GM19023 (cell line): ENCODE measurements around the gene METTL22.
A peak's percentile ranks its signal among the peaks of the same experiment; 100 is the strongest.
"Not testable (repeated sequence)": the region's sequence is repeated elsewhere in the genome, so short reads cannot be mapped to it uniquely, and the experiment has no call there.

Experiments
- ATAC-seq: cut with Tn5 transposase; IDR thresholded peaks from one replicate; pipeline ENCODE4 v1.9.1; 2021; ENCODE audit warnings: mild to moderate bottlenecking, moderate library complexity; ENCODE audit not compliant: unreplicated experiment

The METTL22 gene

DNA sequence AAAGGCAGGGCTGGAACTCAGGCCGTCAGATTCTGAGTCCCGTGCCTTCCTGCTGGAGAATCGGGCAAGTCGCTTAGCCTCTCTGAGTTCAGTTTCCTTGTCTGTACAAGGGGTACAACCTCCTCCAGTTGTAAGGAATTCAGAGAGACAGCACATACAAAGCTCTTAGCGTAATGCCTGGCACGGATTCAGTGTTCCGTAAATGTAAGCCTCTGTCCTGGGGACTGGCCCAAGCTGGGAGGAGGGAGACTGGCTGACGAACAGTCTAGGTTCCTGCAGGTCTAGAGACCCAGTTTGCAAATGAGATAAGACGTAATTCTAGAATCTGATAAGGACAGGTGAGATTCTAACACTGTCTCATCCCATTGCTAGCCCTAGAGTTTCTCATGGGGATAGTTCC is 9.9 kb downstream of the METTL22 start:
- ATAC-seq: no peak

DNA sequence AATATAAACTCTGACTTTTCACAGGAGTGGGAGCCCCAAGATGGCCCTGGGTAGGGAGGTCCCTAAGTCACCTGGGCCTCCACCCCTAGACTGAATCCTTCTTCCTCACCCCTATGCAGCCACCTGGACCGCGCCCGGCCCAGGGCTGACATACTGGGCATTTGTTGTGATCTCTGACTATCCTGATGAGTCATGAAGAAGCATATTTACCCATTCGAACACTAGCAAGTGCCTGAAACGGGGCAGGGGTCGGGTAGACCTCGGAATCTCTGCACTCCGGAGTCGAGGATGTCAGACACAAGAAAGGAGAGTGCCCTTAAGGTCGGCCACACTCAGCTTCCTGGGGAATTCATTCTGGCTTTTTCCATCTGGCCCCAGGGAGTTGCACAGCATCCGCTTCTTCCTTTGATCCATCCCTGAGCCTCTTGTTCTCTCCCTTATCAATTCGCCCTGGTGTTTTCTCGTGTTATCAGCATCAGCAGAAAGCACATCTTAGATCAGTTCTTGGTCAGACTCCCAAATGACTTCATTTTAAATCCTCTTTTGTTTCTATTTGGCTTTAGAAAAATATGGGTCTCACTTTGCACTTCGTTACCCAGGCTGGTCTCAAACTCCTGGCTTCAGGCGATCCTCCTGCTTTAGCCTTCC is 10.4 kb downstream of the METTL22 start:
- ATAC-seq: no peak

DNA sequence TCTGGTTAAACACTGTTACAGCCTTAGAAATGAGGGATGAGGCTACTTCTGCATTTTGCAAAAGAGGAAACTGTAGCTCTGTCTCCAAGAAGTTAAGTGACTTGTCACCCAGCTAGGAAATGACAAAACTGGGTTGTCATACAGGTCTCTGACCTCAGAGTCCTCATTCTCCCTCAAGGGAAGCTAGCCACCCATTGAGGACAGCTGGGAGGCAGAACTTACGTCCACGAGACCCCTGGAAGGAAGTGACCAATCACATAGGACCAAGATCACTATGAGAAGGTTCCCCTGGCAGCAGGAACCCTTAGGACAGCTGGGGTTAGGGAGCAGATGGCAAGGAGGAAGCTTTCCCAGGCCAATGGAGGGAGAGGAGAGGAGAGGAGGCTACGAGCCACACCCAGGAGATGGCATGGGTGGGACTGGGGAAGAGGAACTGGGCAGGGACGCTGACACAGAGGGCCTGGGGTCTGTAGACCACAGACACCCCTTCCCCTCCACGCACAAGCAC is 11.2 kb downstream of the METTL22 start:
- ATAC-seq: no peak

DNA sequence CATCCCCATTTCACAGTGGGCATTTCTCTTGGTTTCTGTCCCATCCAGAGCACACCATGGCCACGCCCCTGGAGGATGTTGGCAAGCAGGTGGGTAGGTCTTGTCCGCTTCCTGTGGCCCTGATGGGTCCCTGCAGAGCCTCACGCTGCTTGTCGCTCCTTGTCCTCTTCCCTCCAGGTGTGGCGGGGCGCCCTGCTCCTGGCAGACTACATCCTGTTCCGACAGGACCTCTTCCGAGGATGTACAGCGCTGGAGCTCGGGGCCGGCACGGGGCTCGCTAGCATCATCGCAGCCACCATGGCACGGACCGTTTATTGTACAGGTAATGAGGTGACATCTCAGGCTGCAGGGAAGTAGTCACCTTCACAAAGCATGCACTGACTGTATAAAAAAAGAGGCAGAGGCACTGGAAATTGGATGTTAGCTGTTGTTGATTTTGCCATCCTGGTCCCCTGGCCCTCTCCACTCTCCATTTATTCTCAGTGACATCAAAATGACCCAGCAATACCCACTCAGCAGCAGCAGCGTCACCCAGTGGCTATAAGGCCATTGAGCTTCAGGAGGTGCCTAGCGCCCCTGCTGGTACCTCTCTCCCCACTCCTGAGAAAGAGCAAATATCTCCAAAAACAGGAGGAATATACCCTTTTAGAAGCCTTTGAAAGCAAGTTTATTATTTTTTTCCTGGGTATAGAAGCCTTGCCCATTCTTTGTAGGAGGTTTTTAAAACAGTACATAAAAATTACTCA is 13.7 kb downstream of the METTL22 start:
- ATAC-seq: no peak

DNA sequence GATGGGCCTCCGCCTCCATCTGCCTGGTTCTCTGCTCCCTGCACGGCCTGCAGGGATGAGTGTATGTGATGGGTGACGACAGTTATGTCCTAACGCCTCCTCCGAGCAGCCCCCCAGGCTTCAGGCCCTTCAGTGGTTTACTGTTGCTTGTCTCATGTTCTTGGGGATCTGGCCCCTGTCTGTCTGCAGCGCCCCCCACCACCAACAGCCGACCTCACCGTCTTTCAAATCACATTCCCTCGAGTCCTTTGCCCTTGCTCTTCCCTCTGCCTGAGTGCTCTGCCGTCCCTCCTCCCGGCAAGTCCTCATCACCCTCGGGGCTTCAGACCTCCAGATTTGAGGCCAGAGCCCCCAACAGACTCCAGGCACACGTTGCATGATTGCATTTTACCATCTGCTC is 18.2 kb downstream of the METTL22 start:
- no peak for ATAC-seq

DNA sequence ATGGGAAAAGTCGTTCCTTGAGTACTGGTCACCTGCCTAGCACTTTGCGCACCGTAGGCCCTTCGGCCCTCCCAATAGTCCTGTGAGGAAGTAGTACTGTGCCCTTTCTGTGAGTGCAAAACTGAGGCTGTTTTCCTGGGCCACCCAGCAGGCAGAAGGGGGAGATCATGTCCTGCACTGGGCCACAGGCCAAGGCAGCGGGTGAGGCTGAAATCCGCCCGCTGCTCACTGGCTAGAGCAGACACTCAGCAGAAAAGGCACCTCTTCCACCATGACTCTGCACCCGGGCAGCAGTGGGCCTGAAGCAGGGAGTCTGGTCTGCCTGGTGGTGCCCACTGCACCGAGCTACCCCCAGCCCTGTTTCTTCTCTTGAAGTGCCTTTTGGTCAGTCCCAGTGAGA is 20.2 kb downstream of the METTL22 start:
- no peak for ATAC-seq

DNA sequence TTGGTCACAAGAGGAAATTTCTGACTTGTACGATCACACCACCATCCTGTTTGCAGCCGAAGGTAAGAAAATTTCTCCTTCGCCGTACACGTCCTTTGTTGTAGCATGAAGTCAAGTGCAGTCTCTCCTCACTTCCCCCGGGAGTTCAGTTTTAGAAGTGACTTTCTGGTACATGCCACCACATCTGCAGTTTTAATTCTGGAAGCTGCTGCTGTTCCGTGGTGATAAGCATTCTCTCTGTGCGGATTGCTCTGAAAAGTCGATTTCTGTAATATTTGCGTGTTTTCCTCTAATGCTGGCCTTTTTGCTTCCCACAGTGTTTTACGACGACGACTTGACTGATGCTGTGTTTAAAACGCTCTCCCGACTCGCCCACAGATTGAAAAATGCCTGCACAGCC is 20.6 kb downstream of the METTL22 start:
- no peak for ATAC-seq

DNA sequence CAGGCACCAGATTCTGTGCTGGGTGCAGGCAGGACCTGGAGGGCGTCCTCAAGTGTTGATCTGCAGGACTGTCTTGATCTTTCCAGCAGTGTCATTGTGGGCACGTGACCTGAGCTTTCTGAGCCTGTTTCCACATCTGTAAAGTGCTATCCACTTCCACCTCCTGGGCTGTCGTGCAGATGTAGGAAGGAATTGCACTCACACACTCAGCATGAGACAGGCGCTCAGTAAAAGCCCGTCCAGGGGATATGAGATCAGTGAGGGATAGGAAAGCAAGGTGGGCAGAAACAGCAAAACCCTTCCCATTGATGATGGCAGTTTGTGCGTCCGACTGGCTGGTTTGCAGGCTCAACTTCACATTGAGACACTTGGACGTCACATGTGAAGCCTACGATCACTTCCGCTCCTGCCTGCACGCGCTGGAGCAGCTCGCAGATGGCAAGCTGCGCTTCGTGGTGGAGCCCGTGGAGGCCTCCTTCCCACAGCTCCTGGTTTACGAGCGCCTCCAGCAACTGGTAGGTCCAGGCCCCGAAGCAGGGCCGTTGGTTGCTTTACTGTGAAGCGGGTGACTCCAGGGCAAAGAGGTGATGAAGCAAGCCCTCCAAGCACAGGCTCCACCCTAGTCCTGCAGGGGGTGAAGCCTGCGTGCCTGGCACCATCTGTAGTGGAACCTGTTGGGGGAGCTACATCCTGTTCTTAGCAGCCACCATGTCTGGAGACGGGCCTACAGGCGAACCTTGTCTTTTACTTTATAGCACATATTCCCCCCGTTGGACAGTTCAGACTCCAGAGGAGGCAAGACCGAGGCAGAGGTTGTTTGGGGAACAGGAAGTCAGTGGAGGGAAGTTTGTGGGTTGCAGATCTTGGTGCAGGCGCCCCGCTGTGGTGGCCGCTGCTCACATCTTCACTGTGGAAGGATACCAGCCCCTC is 23.0 kb downstream of the METTL22 start:
- ATAC-seq: no peak

DNA sequence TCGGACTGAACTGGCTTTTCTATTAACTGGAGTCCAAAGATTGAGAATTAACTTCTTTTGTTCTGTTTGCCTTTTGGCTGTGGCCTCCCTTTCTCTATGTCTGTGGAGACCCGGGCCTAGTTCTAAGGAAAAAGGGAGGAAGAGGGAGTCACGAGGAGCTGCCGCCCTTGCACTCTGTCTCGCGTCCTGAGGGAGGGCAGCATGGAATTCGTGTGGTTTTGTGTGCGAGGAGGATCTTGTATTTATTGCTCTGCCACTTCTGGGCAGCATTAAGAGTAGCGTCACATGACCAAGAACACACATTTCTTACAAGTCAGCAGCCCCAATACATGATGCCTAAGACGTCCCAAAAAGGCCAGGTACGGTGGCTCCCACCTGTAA is 23.6 kb downstream of the METTL22 start:
- ATAC-seq: no peak

DNA sequence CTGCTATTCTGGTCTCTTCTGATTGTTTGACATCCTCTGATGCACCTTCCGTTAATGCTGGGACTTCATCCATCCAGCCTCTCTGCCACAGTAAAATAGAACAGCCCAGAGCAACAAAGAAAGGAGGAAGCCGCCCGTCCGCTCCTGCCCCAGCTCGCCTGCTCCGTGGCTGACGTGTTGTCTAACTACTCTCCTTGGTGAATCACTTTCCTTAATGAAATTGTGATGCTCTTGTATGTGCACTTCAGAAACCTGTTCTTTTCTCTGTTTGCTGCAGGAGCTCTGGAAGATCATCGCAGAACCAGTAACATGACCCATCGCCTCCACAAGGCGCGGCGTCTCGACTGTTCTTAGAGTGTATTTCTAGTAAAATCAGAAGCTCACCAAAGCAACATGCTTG is 24.3 kb downstream of the METTL22 start:
- no peak for ATAC-seq

DNA sequence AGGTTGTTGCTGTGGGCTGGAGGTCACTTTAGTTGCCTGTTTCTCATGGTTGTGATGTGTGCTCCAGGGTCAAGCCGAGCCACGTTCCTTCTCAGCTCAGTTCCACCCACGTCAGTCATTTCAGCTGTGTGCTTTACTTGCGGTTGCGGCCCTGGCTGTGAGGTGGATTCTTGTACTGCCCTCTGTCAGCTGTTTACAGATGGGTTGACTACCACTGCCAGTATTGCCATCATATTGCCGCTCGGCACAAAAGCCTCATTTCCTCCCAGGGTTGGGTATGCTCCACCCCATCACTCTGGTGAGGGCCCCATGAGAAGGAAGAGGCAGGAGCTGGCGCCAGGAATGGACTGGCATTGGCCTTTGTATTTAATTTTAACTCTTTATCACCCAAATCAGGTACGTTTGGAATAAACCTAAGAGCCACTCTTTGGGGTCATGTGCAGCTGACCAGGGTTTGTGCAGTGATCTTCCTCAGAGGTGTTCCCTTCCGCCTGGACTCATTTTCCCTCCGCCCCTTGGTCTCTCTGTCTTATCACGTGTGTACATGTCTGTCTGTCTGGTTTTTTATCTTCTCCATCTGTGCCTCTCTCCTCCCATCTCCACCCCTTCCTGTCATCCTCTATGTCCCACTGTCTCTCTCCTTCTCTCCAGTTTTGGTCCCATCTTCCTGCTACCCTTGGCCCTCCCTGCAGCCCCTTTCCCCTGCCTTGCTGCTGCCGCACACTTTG is 25.0 kb downstream of the METTL22 start:
- ATAC-seq: no peak

DNA sequence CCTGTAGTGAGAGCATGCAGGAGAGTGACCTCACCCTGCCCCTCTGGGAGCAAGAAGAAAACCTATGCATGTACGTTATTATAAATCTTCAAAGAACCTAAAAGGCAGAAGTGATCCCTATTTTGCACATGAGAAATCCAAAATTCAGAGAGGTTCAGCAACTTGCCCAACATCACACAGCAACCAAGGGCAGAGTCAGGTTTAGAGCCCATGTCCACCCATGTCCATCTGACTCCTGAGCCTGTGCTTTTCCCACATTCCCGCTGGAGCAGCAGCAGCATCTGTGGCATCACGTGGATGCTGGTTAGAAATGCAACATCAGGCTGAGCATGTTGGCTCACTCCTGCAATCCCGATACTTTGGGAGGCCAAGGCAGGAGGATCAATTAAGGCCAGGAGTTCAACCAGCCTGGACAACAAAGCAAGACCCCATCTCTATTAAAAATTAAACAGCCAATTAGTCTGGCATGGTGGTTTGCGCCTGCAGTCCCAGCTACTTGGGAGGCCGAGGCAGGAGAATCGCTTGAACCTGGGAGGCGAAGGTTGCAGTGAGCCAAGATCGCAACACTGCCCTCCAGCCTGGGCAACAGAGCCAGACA is 26.3 kb downstream of the METTL22 start:
- ATAC-seq: no peak

DNA sequence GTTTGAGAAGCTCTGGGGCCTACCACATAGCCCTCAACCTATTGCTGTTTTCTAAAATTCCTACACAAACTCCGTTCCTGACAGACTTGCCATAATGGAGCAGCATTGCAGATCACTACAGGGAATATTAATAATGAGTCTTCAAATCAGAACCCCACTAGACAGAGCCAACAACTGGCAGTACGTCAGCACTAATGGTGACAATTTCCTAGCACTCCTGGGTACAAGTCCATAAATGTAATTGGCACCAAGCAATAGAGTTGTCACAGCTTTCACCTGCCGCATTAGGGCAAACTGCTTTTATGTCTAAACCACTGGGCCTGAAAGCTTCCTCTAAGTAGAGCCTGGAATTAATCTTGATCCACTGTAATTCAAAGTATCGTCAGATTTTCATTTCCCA is 27.4 kb downstream of the METTL22 start:
- ATAC-seq: no peak

DNA sequence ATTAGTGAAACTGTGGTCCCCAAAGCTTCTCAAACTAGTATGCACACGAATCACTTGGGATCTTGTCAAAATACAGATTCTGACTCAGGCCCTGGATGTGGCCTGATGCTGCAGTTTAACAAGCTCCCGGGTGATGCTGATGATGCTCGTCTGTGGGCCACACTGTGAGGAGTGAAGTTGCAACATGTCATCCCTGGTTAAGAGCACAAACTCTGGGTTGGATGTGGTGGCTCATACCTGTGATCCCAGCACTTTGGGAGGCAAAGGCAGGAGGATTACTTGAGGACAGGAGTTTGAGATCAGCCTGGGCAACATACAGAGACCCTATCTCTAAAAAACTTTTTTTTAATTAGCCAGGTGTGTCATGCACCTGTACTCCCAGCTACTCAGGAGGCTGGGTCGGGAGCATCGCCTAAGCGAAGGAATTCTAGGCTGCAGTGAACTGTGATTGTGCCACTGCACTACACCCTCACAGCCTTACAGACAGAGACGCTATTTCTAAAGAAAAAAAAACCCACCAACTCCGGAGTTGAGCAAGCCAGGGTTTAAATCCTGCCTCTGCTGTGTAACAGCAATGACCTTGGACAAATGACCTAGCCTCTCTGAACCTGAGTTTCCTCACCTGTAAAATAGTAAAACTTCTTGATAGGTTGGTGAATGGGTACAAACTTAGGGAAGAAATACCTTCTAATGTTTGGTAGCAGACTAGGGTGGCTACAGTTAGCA is 28.5 kb downstream of the METTL22 start:
- ATAC-seq: no peak

DNA sequence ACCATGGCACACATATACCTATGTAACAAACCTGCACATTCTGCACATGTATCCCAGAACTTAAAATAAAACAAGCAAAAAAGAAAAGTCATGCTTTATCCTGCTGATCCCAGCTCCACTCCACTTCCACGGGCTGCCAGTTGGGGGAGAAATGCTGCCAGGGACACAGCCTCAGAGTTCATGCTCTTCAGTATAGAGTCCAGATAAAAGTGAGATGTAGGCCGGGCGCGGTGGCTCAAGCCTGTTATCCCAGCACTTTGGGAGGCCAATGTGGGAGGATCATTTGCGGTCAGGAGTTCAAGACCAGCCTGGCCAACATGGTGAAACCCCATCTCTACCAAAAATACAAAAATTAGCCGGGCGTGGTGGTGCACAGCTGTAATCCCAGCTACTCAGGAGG is 30.5 kb downstream of the METTL22 start:
- not testable (repeated sequence) for ATAC-seq

DNA sequence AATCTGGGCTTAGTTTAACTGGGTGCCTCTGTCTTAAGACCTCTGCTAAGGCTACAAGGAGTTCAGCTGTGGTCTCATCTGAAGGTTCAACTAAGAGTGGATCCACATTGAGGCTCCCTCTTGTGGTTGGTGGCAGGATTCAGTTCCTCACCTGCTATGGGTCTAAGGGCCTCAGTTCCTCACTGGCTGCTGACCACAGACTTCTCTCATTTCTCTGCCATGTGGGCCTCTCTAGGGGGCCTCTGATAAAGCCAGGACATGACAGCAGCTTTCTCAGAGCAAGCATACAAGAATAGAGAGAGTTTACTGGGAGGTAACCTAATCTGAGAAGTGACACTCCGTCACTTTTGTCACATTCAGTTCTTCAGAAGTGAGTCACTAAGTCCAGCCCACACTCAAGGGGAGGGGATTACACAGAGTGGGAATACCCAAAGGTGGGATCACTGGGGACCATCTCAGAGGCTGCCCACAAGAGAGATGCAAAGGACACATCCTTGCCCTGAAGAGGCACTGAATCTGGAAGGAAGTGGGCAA is 33.8 kb downstream of the METTL22 start:
- peak; percentile 68 for ATAC-seq

DNA sequence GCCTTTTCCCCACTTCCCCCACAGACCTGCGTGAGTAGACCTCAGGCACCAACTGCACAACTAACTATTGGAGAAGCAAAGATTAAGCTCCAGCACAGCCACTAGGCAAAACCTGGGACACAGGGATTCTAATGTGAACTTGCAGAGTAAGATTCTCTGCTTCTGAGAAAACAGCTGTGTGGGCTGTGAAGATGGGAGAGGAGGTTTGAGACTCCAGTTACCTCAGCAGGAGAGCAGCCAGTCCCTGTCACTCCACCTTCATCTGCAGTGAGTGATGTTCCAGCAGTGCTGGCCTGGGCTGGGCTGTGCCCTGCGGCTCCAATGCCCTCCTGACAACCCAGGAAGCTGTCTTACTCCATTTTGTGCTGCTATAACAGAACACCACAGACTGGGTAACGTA is 34.9 kb downstream of the METTL22 start:
- no peak for ATAC-seq

DNA sequence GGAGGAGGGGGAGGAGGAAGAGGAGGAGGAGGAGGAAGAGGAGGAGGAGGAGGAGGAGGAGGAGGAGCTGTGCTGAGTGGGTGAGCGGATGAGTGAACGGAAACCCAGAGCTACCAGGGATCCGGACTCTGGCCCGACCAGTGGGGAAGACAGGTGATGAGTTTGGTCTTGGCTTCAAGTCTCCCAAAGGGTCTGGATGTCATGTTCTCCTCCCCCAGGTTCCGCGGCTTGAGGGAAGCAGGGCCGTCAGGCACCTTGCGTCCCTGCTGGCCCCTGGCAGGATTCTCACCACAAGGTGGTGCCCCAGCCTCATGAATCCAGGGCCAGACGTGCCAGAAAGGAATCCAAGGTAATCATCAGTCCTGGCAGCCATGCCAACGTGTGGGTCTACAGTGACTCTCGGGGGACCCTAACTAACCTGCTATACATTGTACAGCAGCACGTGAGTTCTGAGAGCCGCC is 39.4 kb downstream of the METTL22 start:
- no peak for ATAC-seq

DNA sequence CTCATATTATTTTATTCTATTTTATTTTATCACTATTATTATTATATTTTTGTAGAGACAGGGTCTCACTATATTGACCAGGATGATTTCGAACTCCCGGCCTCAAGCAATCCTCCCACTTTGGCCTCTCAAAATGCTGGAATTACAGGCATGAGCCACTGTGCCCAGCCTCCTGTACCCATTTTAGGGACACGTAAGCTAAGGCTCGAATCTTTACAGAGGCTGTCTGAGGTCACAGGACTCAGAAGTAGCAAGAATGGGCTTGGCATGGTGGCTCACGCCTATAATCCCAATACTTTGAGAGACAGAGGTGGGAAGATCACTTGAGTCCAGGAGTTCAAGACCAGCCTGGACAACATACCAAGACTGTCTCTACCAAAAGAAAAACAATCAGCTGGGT is 40.2 kb downstream of the METTL22 start:
- ATAC-seq: no peak
